ENCODE results near the gene BID.

DNA sequence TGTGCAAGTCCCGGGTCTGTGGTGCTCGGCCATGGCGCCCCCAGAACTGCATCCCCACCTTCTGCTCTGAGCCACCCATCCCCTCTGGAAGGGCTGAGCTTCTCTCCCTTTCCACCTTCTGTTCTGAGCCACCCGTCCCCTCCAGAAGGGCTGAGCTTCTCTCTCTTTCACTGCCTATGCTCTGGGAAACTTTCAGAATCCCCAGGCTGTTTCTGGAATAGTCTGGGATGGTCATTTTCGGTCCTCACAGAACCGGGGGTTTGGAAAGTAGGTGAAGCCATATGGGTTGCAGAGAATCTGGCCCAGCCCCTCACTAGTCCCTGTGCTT, 3.4 kb upstream of the BID start:
- TF ChIP-seq POLR2A (IDR thresholded peaks at IDR 0.05; ENCODE audit: low read depth, low read length) (no peak), TAF1 (IDR thresholded peaks at IDR 0.05; ENCODE audit: borderline replicate concordance, low read depth, low read length) (no peak)

Measured in GM12892 (cell line).